SK-N-SH (cell line): Measurements from ENCODE around the gene TMEM187.

Experiments
- CTCF ChIP-seq: fragments of 200-600 bp; sonication (generic); IDR thresholded peaks from 2 replicates; pipeline ENCODE4 v1.6.1; 2017; ENCODE audit warnings: antibody characterized with exemption, mild to moderate bottlenecking, moderate library complexity
- EP300 ChIP-seq, 2 experiments: IDR thresholded peaks; 2 replicates each; pipeline versions ENCODE4 v1.4.0 to v1.6.1; 2012; ENCODE audit warnings: borderline replicate concordance in 1 of 2, low read depth in 1 of 2, low read length in 1 of 2
- FOXM1 ChIP-seq: IDR thresholded peaks from 2 replicates; pipeline ENCODE4 v1.4.0; 2012; ENCODE audit warnings: low read depth, mild to moderate bottlenecking
- MEF2A ChIP-seq: IDR thresholded peaks from 2 replicates; pipeline ENCODE4 v1.4.0; 2012; ENCODE audit warnings: low read depth, borderline replicate concordance
- MXI1 ChIP-seq: IDR thresholded peaks from 2 replicates; pipeline ENCODE4 v1.6.1; 2012; ENCODE audit warnings: mild to moderate bottlenecking, low read depth, low read length, improper control_type of control experiment
- POLR2AphosphoS5 ChIP-seq: IDR thresholded peaks from 2 replicates; pipeline ENCODE4 v1.6.1; 2012; ENCODE audit warnings: low read depth, low read length
- REST ChIP-seq: IDR thresholded peaks from 2 replicates; pipeline ENCODE4 v1.6.1; 2012; ENCODE audit warnings: mild to moderate bottlenecking, low read depth, low read length, moderate library complexity
- TEAD4 ChIP-seq: IDR thresholded peaks from 2 replicates; pipeline ENCODE4 v1.4.0; 2012; ENCODE audit warnings: mild to moderate bottlenecking, borderline replicate concordance; ENCODE audit not compliant: insufficient read depth

GRCh38 chrX:154024271-154024670, 51.7 kb downstream of the TMEM187 start:
- TF ChIP-seq CTCF, result no peak
- no peak for TF ChIP-seq FOXM1
- no peak for TF ChIP-seq EP300 (IDR thresholded peaks at IDR 0.05; ENCODE audit: borderline replicate concordance in 1 of 2, low read depth in 1 of 2, low read length in 1 of 2)
- no peak for TF ChIP-seq TEAD4
- TF ChIP-seq POLR2AphosphoS5, result no peak
- TF ChIP-seq MEF2A, result no peak
- TF ChIP-seq REST, result no peak
- no peak for TF ChIP-seq MXI1
